Myocyte (in vitro differentiated cells): ENCODE data around the gene DSG4. TPM values are rescaled to one million over a fixed set of nuclear protein-coding genes. Genes with fewer than 3 reads are reported as not detected.
"Not testable (repeated sequence)": the region's sequence is repeated elsewhere in the genome, so short reads cannot be mapped to it uniquely, and the experiment has no call there.

Experiments used
- DNase-seq: peaks from one replicate; pipeline ENCODE4 v3.0.0-alpha.2; 2012; ENCODE audit warnings: low read depth
- polyA plus RNA-seq: library from polyadenylated mRNA; unstranded; fragments of >200 nt; gene quantifications from one replicate; pipeline ENCODE4 v1.2.1, GENCODE V29; 2012; ENCODE audit warnings: missing spikeins
- total RNA-seq: library from RNA; depleted of rRNA; stranded (reverse); fragments of >200 nt; gene quantifications from 2 replicates; pipeline ENCODE4 v1.2.3, GENCODE V29; 2014

DSG4 gene
- total RNA-seq, result not detected in 2 replicates
- polyA plus RNA-seq, result not detected

DNA sequence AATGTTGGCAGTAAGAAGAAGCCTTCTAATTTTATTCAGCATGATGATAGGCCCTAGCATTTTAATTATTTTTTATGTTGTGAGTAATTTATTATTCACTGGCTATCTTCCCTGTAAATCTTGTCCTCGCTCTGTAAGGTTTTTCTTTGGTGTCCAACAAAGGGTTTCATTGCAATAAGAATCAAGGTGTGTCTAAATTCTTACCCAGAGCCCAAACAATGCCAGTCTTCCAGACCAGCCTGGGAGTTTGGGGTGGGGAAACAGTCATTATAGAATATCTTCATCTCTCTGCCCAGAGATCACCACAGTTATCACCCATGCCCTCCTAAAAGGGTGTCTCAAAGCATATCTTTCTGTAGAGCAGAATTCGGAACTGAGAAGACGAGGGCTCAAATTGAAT, at the start of gene DSG4:
DSG4 (plus strand) TSS at position 301 of the 400 bp plus-strand sequence. CDS start 135 bp downstream, outside the sequence.
- DNase-seq, result no peak

DNA sequence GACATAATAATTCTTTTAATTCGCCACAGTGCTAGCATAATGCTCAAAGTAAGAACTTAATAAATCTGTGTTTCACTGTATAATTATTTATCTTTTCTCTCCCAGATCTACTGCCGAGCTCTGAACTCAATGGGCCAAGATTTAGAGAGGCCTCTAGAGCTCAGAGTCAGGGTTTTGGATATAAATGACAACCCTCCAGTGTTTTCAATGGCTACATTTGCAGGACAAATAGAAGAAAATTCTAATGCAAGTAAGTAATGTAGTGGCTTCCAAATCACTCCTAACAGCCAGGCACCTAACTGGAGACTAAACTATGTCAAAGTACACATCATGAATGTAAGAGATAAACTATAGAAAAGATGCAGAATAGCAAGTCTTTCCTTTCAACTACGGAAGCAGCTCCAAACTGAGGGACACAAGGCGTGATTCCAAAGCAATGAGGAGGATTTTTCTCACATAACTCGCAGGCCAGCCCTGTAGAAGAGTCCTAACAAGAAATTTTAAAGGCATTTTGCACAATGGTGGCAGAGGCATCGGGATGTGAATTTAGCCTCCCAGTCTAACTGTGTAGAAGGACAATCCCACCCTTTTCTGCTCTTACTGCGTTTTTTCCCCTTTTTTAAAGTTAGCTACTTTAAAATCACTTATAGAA, 46.7 kb upstream of the DSG4 start:
- no peak for DNase-seq

GRCh38 chr18:31343454-31343853, 33.1 kb upstream of the DSG4 start:
- no peak for DNase-seq

DNA sequence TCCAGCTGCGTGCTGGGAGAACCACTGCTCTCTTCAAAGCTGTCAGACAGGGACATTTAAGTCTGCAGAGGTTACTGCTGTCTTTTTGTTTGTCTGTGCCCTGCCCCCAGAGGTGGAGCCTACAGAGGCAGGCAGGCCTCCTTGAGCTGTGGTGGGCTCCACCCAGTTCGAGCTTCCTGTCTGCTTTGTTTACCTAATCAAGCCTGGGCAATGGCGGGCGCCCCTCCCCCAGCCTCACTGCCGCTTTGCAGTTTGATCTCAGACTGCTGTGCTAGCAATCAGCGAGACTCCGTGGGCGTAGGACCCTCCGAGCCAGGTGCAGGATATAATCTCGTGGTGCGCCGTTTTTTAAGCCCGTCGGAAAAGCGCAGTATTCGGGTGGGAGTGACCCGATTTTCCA, 23.2 kb upstream of the DSG4 start:
- not testable (repeated sequence) for DNase-seq

DNA sequence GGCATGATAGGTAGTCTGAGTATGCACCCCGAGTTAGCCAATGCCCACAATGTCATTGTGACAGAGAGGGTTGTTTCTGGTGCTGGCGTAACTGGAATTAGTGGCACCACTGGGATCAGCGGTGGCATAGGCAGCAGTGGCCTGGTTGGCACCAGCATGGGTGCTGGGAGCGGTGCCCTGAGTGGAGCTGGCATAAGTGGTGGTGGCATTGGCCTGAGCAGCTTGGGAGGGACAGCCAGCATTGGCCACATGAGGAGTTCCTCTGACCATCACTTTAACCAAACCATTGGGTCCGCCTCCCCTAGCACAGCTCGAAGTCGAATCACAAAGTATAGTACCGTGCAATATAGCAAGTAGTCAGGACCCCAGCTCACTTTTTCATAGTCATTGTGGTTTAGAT, 21.6 kb upstream of the DSG4 start:
- DNase-seq, result no peak

- no peak for DNase-seq
Observed at GRCh38 chr18:31356025-31356424, 20.6 kb upstream of the DSG4 start.

DNA sequence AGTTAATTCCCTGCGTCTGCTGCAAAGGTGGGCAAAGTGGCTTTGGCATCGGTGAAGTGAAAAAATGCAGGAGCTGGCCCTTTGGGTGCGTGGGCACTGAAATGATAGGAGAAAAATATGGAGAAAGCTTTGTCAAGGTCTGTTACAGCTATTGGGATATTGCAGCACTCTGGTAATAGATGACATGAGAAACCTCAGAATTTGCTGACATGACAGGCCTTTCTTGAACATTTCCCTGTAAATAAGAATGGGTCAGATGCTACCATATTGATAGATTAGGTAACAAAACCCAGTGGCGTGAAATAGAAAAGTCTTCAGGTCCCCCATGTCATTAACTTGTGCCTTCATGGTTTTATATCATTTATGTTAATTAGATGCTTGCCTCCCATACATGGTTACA, 12.4 kb upstream of the DSG4 start:
- DNase-seq, result no peak

DNA sequence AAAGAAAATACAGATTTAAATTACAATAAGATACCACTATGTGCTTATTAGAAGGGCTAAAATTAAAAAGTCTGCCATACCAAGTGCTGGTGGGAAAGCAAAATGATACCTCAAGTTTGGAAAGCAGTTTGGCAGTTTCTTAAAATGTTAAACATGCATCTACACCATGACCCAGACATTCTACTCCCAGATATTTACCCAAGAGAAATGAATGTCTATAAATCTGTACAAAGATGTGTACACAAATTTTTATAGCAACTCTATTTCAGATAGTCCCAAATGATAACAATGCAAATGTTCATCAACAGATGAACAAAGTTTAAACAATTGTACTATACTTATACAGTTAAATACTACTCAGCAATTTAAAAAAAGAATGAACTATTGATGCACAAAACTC, 7.1 kb upstream of the DSG4 start:
- DNase-seq, result no peak

GRCh38 chr18:31371989-31372388, 4.6 kb upstream of the DSG4 start:
- no peak for DNase-seq

DNA sequence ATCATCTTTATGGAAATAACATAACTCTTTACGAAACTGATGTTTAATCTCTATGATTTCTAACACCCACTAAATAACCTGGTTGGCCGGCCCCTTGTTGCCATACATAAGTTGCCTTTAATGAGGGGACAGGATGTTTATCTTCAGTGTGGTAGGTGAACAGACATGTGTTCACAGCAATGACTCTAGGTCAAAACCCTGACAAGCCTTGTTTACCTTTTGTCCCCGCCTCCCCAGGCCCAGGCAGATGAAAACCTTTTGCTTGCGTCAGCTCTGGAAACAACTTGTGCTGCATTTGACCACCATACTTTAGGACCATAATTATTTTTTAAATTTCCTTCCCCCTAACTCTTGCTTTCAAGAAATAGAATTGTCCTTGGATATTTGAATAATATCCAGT, 2.9 kb upstream of the DSG4 start:
- DNase-seq, result no peak

GRCh38 chr18:31380912-31381311, 4.3 kb downstream of the DSG4 start:
- no peak for DNase-seq

GRCh38 chr18:31382107-31382506, 5.5 kb downstream of the DSG4 start:
- DNase-seq, result no peak

- DNase-seq, result no peak
Observed at GRCh38 chr18:31386741-31387140, 10.2 kb downstream of the DSG4 start.

GRCh38 chr18:31393286-31393685, 16.7 kb downstream of the DSG4 start:
- no peak for DNase-seq

DNA sequence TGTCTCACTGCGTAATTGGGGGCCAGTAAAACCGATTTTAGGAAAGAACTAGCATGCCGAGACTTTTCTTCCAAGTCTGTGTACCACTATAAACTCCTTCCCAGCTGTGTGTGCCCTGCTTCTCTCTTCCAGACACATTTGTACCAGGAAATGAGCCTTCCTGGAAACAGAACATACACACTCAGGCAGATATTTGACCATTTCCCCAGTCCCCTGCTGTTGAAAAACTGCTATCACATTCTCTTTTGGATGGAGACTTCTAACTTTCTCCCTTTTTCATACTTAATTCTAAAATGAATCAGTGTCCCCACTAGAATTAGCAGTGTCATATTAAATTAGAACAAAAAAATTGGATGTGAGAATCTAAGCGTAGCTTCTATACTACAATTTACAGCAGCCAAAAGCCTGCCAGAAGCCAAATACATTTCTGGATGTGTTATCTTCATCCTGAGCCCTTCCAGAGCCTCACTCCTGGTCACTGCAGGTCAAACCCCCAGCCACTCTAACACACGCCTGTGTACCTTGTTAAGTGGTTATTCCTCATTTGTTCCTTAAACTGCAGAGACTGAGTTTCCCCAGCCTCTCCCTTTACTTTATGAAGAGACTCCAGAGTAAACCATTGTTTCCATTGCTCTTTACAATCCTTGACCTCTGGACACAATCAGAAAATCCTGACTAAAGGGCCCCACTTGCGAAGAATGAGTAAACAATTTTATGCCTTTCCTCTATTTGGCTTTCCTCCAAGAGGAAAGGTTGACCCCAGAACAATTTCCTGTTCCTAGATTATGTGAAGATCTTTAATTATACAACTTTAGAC, 20.4 kb downstream of the DSG4 start:
- DNase-seq, result no peak

GRCh38 chr18:31398191-31398590, 21.6 kb downstream of the DSG4 start:
- DNase-seq, result no peak

DNA sequence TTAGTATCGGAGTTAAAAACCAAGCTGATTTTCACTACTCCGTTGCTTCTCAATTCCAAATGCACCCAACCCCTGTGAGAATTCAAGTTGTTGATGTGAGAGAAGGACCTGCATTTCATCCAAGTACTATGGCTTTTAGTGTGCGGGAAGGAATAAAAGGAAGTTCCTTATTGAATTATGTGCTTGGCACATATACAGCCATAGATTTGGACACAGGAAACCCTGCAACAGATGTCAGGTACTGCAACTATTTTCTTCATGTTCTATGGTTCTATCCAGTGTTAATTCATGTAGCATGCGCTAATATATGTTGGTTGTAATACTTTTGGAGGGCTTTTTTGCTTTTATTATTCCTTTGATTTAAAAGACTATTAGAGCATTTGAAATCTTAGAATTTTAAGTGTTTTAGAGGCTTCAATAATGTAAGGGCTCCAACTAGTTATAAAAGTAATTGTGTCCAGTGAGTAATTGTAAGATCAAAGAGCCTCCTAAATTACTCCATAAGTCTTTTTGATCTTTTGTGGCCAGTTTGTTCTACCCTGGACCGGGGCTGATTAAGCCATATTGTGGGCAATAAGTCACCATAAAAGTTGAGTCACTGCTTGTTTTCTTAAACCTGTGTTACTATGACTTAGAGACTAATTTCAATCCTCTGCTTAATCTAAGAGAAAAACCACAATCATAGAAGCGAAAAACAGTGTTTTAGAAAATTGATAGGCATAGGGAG, 22.9 kb downstream of the DSG4 start:
- no peak for DNase-seq

DNA sequence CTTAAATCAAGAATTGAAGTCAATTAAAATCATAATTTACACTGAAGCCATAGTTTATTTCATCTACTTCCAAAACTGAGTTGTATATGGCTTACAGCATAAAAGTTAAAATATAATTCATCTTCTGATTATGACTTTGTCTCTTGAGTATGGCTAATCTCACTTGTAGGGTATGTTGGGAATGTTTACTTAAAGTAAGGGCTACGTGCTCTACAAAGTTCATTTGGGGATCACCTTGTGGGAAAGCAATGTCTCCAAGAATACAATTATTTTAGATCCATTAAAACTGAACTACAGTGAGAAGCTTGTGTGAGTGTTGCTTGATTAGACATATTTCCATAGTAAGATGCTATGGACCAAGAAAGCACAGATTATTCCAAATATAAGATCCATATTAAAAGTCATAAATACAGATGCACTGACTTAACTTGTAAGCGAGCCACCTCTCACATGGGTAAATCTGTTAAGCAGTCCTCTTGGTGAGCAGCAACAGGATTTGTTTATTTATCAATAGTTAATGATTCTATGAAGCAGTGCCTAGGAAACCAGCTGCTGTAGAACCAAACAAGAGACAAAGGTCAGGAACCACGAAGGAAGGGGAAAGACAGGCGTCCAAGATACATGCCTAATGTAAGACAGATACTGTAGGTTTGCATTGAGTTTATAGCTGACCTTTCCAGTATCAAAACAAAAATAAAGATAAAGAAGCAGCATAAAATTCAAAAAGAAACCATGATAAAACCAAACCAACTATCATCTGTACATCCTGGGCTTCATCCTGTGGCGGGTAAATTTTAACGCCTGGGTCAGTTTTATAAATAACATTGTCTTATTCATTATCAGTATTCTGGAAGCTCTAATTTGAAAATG, 24.8 kb downstream of the DSG4 start:
- no peak for DNase-seq

GRCh38 chr18:31402026-31402373, 25.4 kb downstream of the DSG4 start:
- no peak for DNase-seq

GRCh38 chr18:31403409-31403808, 26.8 kb downstream of the DSG4 start:
- DNase-seq, result no peak

DNA sequence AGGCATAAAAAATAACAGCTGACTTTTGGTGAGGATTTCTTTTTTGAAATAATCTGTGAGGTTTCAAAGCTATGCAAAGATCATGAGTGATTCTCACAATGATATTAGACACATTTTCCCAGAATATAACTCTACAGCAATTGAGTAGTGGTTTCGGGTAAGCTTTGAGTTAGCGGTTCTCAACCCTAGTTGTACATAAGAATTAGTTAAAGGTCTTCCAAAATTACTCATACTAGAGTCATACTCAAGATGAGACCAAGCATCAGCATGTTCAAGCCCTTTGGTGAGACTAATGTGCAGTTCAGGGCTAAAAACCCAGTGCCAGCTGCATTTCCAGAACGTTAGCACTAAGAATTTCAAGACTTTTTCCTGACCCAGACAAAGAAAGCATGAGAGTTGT, 31.1 kb downstream of the DSG4 start:
- no peak for DNase-seq
